Fibroblast of pulmonary artery (primary cell): Measurements from ENCODE around the gene OTOF.

Source experiments
- DNase-seq: peaks from one replicate; pipeline ENCODE4 v3.0.0-alpha.2; 2010; ENCODE audit warnings: low read depth
- H3K4me3 ChIP-seq: replicated peaks from 2 replicates; pipeline ENCODE4 v1.5.1; 2011; ENCODE audit warnings: low read depth, mild to moderate bottlenecking, control low read depth, low read length, moderate library complexity
- CTCF ChIP-seq: IDR thresholded peaks from 2 replicates; pipeline ENCODE4 v1.5.1; 2011; ENCODE audit warnings: mild to moderate bottlenecking, control low read depth, low read length, inconsistent platforms; ENCODE audit errors: missing control alignments

OTOF gene

DNA sequence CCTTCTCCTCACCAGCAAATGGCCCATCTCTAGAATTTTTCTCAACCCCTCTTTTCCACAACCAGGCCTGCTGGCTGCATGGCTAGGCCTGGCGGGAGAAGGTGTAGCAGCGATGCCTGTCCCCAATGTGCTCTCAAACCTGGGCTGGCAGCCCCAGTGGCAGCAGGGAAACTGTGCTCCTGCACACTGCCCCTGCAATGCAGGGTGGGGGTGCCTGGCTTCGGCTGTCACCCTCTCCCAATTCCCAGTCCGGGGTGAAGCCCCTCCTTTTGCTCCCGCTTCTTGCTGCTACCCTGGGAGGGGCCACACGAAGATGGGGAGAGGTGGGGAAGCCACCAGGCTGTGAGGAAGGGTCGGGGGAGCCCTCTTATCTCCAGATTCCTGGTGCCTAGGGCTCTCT, 36.1 kb upstream of the OTOF start:
- no peak for DNase-seq
- no peak overlapping the region for H3K4me3 ChIP-seq
- TF ChIP-seq CTCF: no peak

DNA sequence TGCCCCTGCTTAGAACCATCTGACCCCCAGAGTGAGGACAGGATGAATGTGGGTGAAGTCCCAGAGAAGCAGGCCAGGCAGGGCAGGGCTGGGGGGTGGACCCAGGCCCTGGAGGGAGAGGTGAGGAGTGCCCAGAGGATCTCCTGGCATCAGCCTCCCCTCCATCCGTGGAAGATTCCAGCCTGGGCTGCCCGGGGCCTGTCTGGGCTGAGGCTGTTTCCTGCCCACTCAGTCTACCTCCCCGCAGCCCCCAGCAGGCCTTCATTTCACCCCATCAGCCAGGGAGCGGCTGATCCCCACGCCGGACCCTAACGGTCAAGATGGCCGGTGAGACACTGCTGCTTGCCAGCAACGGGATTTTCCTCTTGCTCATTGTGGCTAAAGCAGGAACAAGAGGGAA, 35.3 kb upstream of the OTOF start:
- H3K4me3 ChIP-seq: no peak overlapping the region
- no peak for DNase-seq
- no peak for TF ChIP-seq CTCF

DNA sequence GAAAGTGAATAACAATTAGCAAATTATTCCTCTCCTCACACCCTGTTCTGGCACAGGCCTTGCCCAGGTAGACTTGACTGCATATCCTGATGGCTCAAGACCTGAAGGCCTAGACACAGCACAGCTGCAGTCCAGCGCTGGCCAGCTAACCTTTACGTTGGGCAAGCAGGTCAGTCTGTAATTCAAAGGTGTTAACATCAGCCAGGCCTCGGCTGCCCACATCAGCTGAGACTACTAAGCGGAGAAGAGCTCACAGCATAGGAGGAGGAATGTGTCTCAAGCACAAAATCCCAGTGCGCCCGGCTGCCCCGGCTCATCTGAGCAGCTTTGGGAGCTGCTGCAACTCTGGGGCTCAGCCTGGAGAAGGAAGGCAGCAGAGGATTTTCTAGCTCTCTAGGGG, 33.5 kb upstream of the OTOF start:
- no peak for DNase-seq
- H3K4me3 ChIP-seq: no peak overlapping the region
- TF ChIP-seq CTCF: no peak

DNA sequence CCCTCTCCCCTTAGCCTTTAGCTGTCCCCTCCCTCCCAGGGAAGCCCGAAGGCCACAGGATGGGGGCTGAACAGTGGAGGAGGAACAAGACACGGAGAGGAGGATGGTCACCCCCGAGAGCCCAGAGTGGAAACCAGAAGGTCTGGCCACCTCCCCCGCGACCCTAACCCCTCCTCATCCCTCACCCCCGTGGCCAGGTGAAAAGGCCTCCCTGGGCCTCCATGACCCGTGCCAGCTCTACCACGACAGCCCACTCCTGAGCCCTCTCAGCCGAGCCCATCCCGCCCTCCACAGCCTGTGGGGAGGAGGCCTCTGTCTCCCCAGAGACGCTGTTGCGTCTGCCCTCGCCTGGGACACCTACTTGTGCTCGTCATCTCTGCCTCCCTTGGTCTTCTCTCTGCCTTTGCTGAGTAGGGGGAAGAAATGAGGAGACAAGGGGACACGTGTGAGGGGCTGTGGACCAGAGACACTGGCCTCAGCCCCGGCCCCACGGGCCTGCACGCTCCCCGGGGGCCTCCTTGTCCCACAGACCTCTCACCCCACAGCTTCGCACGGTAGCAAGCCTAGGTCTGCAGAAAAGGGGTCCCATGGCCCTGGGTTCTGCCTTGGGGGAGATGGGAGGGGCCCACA, 32.5 kb upstream of the OTOF start:
- DNase-seq: no peak
- TF ChIP-seq CTCF: no peak
- H3K4me3 ChIP-seq: no peak overlapping the region

- no peak for TF ChIP-seq CTCF
- H3K4me3 ChIP-seq: no peak overlapping the region
- no peak for DNase-seq
Measured at GRCh38 chr2:26509141-26509540, 31.2 kb upstream of the OTOF start.

DNA sequence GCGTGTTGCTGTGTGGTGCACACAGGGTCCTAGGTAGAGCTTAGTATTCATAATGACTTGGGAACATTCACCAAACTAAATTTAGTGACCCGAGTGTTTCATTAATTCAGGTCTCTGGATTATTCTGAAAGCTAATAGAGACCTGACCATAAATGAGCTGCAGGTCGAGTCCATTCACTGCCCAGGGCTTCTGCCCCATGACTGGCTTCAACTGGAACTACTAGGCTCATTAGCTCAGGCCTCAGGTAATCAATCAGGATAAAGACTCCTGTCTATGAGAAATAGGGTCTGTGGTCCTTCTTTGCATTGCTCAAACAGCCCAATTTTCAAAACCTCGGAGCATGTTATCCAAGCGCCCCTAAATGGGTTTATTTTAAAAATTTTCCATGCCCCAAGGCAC, 30.0 kb upstream of the OTOF start:
- no peak overlapping the region for H3K4me3 ChIP-seq
- no peak for TF ChIP-seq CTCF
- no peak for DNase-seq

GRCh38 chr2:26507088-26507487, 29.2 kb upstream of the OTOF start:
- no peak for TF ChIP-seq CTCF
- H3K4me3 ChIP-seq: no peak overlapping the region
- DNase-seq: no peak
